GM23338 (cell line): ENCODE measurements around the gene PABPN1. TPM values are rescaled to one million over a fixed set of nuclear protein-coding genes. Genes with fewer than 3 reads are reported as not detected.

ENCODE experiments used
- ATAC-seq: fragments of 200-7000 bp; cut with Tn5 transposase; 3 replicates; pipeline ENCODE4 v1.9.1; 2020
- DNase-seq: peaks from one replicate; pipeline ENCODE4 v3.0.0-alpha.2; 2015; ENCODE audit warnings: low spot score
- H2AFZ ChIP-seq: fragments of 200-600 bp; sonication (generic); 2 replicates; pipeline ENCODE4 v1.8.0; 2016; ENCODE audit warnings: antibody characterized with exemption, mild to moderate bottlenecking, moderate library complexity
- H3F3A ChIP-seq: fragments of 200-600 bp; sonication (generic); replicated peaks from 2 replicates; pipeline ENCODE4 v1.8.0; 2017; ENCODE audit warnings: antibody characterized with exemption, mixed run types, low read depth
- H3K27ac ChIP-seq: fragments of 200-600 bp; sonication (generic); 2 replicates; pipeline ENCODE4 v1.6.1; 2016; ENCODE audit warnings: low read depth
- H3K27me3 ChIP-seq: fragments of 200-600 bp; sonication (generic); 2 replicates; pipeline ENCODE4 v1.8.0; 2016; ENCODE audit warnings: mild to moderate bottlenecking, mixed run types, moderate library complexity; ENCODE audit not compliant: insufficient read depth
- H3K36me3 ChIP-seq: fragments of 200-600 bp; sonication (generic); 2 replicates; pipeline ENCODE4 v1.8.0; 2016; ENCODE audit warnings: mild to moderate bottlenecking; ENCODE audit not compliant: insufficient read depth
- H3K4me1 ChIP-seq: fragments of 200-600 bp; sonication (generic); 2 replicates; pipeline ENCODE4 v1.8.0; 2016; ENCODE audit warnings: mild to moderate bottlenecking, moderate library complexity; ENCODE audit not compliant: insufficient read depth
- H3K4me2 ChIP-seq: fragments of 200-600 bp; sonication (generic); 2 replicates; pipeline ENCODE4 v1.7.1; 2017; ENCODE audit warnings: mixed run types
- H3K4me3 ChIP-seq: fragments of 200-600 bp; sonication (generic); 2 replicates; pipeline ENCODE4 v1.6.1; 2016; ENCODE audit warnings: mixed run types
- H3K79me2 ChIP-seq: fragments of 200-600 bp; sonication (generic); replicated peaks from 2 replicates; pipeline ENCODE4 v1.8.0; 2017; ENCODE audit warnings: mild to moderate bottlenecking; ENCODE audit not compliant: insufficient read depth
- H3K9me2 ChIP-seq: fragments of 200-600 bp; sonication (generic); 2 replicates; pipeline ENCODE4 v1.8.0; 2017; ENCODE audit not compliant: insufficient read depth
- H4K20me1 ChIP-seq: fragments of 200-600 bp; sonication (generic); replicated peaks from 2 replicates; pipeline ENCODE4 v1.8.0; 2017; ENCODE audit warnings: mild to moderate bottlenecking; ENCODE audit not compliant: insufficient read depth
- H3K27ac Mint-ChIP-seq: 2 replicates; pipeline ENCODE4 v1.8.0; 2020; ENCODE audit warnings: inconsistent platforms, mild to moderate bottlenecking, moderate library complexity, mixed read lengths
- H3K27me3 Mint-ChIP-seq: 3 replicates; pipeline ENCODE4 v1.8.0; 2022; ENCODE audit warnings: low read depth, mild to moderate bottlenecking, moderate library complexity, mixed read lengths, inconsistent platforms; ENCODE audit not compliant: insufficient read depth, poor library complexity
- H3K36me3 Mint-ChIP-seq: 3 replicates; pipeline ENCODE4 v1.8.0; 2021; ENCODE audit warnings: low read depth, mild to moderate bottlenecking, inconsistent platforms, moderate library complexity, mixed read lengths
- H3K4me1 Mint-ChIP-seq: 3 replicates; pipeline ENCODE4 v1.8.0; 2020; ENCODE audit warnings: mild to moderate bottlenecking, inconsistent platforms, mixed read lengths
- H3K4me3 Mint-ChIP-seq: 3 replicates; pipeline ENCODE4 v1.8.0; 2021; ENCODE audit warnings: moderate library complexity, mild to moderate bottlenecking, inconsistent platforms, mixed read lengths
- H3K9me3 Mint-ChIP-seq: 3 replicates; pipeline ENCODE4 v1.8.0; 2020; ENCODE audit warnings: moderate library complexity, mild to moderate bottlenecking, inconsistent platforms, mixed read lengths
- CREB1 ChIP-seq: fragments of 250-450 bp; sonication (Bioruptor Pico); IDR thresholded peaks from 2 replicates; pipeline ENCODE4 v1.5.0; 2020; ENCODE audit warnings: low read depth, mild to moderate bottlenecking, moderate library complexity
- EZH2 ChIP-seq: fragments of 200-600 bp; sonication (generic); IDR thresholded peaks from one replicate; pipeline ENCODE4 v1.8.0; 2017; ENCODE audit warnings: antibody characterized with exemption, mild to moderate bottlenecking, low read depth; ENCODE audit not compliant: unreplicated experiment
- JUNB ChIP-seq: IDR thresholded peaks from one replicate; pipeline ENCODE4 v1.6.1; 2016; ENCODE audit warnings: antibody characterized with exemption; ENCODE audit not compliant: unreplicated experiment
- POLR2AphosphoS5 ChIP-seq: IDR thresholded peaks from 2 replicates; pipeline ENCODE4 v1.6.1; 2016; ENCODE audit warnings: antibody characterized with exemption, low read depth
- ZNF114 ChIP-seq: fragments of 250-450 bp; sonication (Bioruptor Pico); IDR thresholded peaks from 2 replicates; pipeline ENCODE4 v1.5.0; 2020; ENCODE audit warnings: mild to moderate bottlenecking, moderate library complexity
- long read RNA-seq: library from polyadenylated mRNA; unstranded; transcript quantifications from one replicate; pipeline ENCODE4 v2.0.0, GENCODE V29; 2020; ENCODE audit not compliant: unreplicated experiment
- polyA plus RNA-seq: library from polyadenylated mRNA; unstranded; fragments of >200 nt; fragmentation: Nextera tagmentation; extraction: Ambion mirVana; gene quantifications from 2 replicates; pipeline ENCODE4 v1.2.1, GENCODE V29; 2016
- total RNA-seq: library from RNA; depleted of rRNA; stranded (reverse); fragments of >200 nt; shearing (Covaris generic); gene quantifications from 2 replicates; pipeline ENCODE4 v1.2.3, GENCODE V29; 2014; rRNA removed
- TF ChIP-seq, protein P1 (sequence below): IDR thresholded peaks from one replicate; pipeline ENCODE4 v1.6.1; 2018; ENCODE audit warnings: antibody characterized with exemption; ENCODE audit not compliant: unreplicated experiment
- TF ChIP-seq, protein P2 (sequence below): IDR thresholded peaks from 2 replicates; pipeline ENCODE4 v1.6.1; 2016; ENCODE audit warnings: antibody characterized with exemption

PABPN1 gene
- total RNA-seq = 110 and 116 TPM in 2 replicates
- polyA plus RNA-seq = 342 and 384 TPM in 2 replicates
- long read RNA-seq, transcript PABPN1-201 (7 exons, 2,001 nt) = major isoform, 11 of 15 reads
- long read RNA-seq, partial matches to known transcripts = 0 of 15 reads
- long read RNA-seq, other reads (novel, unspliced or antisense) = 0 of 15 reads

GRCh38 chr14:23320584-23321571 is at the start of gene PABPN1:
Gene PABPN1, plus strand, starts transcription at chr14:23321457. Its CDS starts 13 bp downstream, at chr14:23321470.
- H3K27ac ChIP-seq = peak within 1 kb of the TSS; percentile 93
- no peak within 1 kb of the TSS for H2AFZ ChIP-seq

DNA sequence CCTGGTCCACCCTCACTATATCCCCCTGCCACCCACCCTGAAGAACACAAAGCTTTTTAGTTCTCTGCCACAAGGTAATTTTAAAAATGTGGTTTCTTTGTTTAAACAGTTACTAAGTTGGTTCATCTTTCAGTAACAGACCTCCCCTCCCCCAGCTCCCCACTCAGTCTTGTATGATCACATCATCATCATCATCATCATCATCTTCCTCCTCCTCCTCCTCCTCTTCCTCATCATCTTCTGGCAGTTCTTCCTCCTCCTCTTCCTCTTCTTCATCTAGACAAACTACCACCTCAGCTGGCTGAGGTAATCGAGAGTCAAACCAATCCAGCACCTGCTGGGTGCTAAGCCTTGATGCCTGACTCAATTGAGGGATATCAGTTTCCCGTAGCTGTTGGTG is 45.8 kb upstream of the PABPN1 start:
- ATAC-seq = no peak
- Histone ChIP-seq H3F3A (0 out of 2 replicates have a peak, but pooled peaks cover 2% of the 10 kb centered on the region), H3K79me2 (no peaks in the 10 kb centered on the region), H3K36me3 (no peaks in the 10 kb centered on the region), H3K4me2 (no peak overlapping the region), H3K4me3 (no peak overlapping the region), H3K27ac (no peak overlapping the region), H3K27me3 (peaks cover 81% of the 10 kb centered on the region), H3K4me1 (peaks cover 9% of the 10 kb centered on the region; the same call in 1 of the 2 replicates), H3K9me2 (no peaks in the 10 kb centered on the region), H2AFZ (no peak overlapping the region), H4K20me1 (no peaks in the 10 kb centered on the region; the same call in none of the 2 replicates)
- TF ChIP-seq EZH2 (no peak), JUNB (no peak), POLR2AphosphoS5 (0 out of 2 replicates have a peak, but pooled peaks have one; percentile 10)
- TF ChIP-seq, protein P1, sequence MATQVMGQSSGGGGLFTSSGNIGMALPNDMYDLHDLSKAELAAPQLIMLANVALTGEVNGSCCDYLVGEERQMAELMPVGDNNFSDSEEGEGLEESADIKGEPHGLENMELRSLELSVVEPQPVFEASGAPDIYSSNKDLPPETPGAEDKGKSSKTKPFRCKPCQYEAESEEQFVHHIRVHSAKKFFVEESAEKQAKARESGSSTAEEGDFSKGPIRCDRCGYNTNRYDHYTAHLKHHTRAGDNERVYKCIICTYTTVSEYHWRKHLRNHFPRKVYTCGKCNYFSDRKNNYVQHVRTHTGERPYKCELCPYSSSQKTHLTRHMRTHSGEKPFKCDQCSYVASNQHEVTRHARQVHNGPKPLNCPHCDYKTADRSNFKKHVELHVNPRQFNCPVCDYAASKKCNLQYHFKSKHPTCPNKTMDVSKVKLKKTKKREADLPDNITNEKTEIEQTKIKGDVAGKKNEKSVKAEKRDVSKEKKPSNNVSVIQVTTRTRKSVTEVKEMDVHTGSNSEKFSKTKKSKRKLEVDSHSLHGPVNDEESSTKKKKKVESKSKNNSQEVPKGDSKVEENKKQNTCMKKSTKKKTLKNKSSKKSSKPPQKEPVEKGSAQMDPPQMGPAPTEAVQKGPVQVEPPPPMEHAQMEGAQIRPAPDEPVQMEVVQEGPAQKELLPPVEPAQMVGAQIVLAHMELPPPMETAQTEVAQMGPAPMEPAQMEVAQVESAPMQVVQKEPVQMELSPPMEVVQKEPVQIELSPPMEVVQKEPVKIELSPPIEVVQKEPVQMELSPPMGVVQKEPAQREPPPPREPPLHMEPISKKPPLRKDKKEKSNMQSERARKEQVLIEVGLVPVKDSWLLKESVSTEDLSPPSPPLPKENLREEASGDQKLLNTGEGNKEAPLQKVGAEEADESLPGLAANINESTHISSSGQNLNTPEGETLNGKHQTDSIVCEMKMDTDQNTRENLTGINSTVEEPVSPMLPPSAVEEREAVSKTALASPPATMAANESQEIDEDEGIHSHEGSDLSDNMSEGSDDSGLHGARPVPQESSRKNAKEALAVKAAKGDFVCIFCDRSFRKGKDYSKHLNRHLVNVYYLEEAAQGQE = no peak
- Mint-ChIP-seq H3K27ac (no peak overlapping the region), H3K36me3 (peaks cover 18% of the 10 kb centered on the region), H3K4me3 (no peak overlapping the region), H3K9me3 (peaks cover 4% of the 10 kb centered on the region; the same call in 2 of the 3 replicates), H3K4me1 (peaks cover 11% of the 10 kb centered on the region), H3K27me3 (peaks cover 38% of the 10 kb centered on the region)
- DNase-seq = no peak

More at GRCh38 chr14:23320584-23321571, at the start of gene PABPN1:
- Histone ChIP-seq H3K36me3 (peaks cover 28% of the 10 kb centered on the region), H3K9me2 (peaks cover 7% of the 10 kb centered on the region; the same call in 1 of the 2 replicates), H3K4me2 (peak within 1 kb of the TSS; percentile 99), H4K20me1 (0 out of 2 replicates have a peak, but pooled peaks cover 9% of the 10 kb centered on the region), H3K27me3 (no peaks in the 10 kb centered on the region), H3K4me3 (peak within 1 kb of the TSS; percentile 99), H3F3A (peaks cover 27% of the 10 kb centered on the region; the same call in 1 of the 2 replicates), H3K4me1 (peaks cover 10% of the 10 kb centered on the region), H3K79me2 (peaks cover 21% of the 10 kb centered on the region)
- Mint-ChIP-seq H3K36me3 (peaks cover 40% of the 10 kb centered on the region), H3K4me1 (peaks cover 26% of the 10 kb centered on the region), H3K9me3 (no peaks in the 10 kb centered on the region), H3K4me3 (peak within 1 kb of the TSS; percentile 98), H3K27ac (peak within 1 kb of the TSS; percentile 99), H3K27me3 (peaks cover 11% of the 10 kb centered on the region)
- TF ChIP-seq ZNF114 (CRISPR knock-in tag) = no peak
- peak; percentile 58 for TF ChIP-seq POLR2AphosphoS5
- TF ChIP-seq, protein P2, sequence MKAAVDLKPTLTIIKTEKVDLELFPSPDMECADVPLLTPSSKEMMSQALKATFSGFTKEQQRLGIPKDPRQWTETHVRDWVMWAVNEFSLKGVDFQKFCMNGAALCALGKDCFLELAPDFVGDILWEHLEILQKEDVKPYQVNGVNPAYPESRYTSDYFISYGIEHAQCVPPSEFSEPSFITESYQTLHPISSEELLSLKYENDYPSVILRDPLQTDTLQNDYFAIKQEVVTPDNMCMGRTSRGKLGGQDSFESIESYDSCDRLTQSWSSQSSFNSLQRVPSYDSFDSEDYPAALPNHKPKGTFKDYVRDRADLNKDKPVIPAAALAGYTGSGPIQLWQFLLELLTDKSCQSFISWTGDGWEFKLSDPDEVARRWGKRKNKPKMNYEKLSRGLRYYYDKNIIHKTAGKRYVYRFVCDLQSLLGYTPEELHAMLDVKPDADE = peak; percentile 36; the same call in 1 of the 2 replicates
- peak; percentile 89 for TF ChIP-seq CREB1 (CRISPR knock-in tag)
- peak; percentile 100 for DNase-seq
- peak; percentile 93 for ATAC-seq
